NCI-H146 treated with DMSO at 0.1 percent for 48 hours (cell line): Measurements from ENCODE around the gene CNOT6L.
"Not testable (repeated sequence)": the region's sequence is repeated elsewhere in the genome, so short reads cannot be mapped to it uniquely, and the experiment has no call there.

ENCODE experiments used
- DNase-seq: peaks from one replicate; lab custom pipeline; 2025; ENCODE audit not compliant: unreplicated experiment; lab: John Stamatoyannopoulos, UW

Gene CNOT6L

DNA sequence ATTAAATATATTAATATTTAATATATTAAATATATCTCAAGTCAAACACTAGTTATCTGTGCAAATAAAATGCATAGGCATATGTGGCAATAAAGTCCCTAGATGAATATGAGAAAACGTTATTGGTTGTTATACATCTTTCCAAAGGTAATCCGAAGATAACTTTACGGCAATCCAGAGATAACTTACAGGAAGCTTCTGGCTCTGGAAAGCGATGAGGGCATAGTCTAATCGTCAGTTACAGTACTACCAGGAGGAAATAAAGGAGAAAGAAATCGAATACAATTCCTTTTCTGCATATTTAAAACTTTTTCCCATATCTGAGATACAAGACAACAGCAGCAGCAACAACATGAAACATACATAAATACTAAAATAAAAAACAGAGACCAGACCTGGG lies 35.3 kb downstream of the CNOT6L start:
- no peak for DNase-seq

- DNase-seq, result no peak
These were observed 36.9 kb downstream of the CNOT6L start for GRCh38 chr4:77782102-77782835.

DNA sequence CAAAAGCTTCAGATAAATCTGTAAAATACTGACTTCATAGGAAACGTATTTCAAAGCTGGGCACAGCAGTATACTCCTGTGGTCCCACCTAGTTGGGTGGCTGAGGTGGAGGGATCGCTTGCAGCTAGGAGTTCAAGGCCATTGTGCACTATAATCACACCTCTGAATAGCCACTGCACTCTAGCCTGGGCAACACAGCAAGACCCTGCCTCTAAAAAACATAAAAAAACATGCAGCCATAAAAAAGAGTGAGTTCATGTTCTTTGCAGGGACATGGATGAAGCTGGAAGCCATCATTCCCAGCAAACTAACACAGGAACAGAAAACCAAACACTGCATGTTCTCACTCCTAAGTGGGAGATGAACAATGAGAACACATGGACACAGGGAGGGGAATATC lies 38.4 kb downstream of the CNOT6L start:
- not testable (repeated sequence) for DNase-seq

- no peak for DNase-seq
These were observed 41.9 kb downstream of the CNOT6L start for GRCh38 chr4:77777135-77777807.

DNA sequence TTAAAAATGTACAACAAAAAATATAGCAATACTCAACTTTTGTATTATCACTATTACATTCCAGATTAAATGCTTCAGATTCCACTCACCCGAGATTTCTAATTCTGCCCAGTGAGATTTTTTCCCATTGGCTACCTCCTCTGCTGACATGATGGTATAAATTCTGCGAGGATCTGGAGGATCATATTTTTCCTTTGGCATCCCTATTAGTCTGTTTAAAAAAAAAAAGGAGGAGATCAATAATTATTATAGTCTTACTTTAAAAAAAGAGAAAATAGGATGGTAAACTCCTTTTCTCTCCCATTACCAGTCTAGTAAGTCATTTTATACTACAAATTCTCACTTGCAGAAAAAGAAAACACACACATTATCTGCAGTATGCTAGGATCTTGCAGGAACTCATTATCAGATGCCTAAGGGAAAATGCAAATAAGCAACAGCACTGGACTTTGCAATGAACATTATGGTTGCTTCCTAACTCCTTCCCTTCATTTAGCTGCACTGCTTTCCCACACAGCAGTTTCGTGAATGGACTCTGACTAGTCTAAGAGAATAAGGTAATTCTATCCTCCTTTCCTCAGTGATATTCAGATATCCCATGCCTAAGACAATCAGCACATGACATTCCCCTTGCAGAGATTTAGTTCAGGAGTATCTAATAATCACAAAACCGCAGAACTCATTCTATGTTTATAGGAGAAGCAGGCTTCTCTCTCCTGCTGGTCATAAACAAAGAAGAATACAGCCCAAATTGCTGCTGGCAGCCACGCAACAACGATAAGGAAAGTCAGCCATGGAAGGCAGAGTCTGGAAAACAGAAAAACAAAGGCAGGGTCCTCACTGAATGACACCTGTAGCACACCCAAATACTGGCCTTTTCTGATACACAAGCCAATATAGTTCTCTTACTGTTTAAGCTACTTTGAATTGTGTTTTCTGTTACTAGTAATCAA lies 42.7 kb downstream of the CNOT6L start:
- DNase-seq, result no peak

DNA sequence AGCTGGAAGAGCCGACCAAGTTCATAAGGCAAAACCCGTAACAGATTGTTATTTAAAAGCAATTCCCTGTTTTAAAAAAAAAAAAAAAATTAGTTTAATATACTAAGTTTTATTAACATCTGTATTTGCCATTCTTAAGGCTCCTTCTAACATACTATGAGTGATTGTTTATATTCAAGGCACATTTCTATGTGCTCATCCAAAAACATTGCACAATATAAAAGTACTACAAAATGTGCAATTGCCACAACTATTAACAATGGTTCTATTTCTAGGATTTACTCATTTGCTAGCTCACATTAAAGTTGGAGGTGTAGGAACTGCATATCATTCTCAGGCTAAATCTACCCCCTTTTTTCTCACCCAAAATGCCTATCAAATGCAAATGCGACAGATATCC lies 46.1 kb downstream of the CNOT6L start:
- DNase-seq, result no peak

DNA sequence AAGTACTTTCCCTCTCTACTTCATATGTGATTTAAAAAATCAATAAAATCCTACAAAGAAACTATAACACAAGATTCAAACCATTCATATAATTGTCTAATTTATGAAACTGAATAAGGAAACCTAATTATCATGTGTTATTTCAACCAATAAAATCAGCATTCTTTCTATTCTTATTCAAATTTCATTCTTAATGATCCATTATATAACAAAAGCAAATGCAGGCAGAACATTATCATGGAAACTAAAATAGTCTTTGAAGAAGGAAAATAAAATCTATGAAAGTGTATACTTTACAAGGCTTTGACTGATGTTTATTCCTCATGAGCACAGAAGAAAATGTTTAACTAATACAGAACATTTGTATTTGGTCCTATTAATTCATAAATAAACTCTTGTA lies 47.6 kb downstream of the CNOT6L start:
- DNase-seq, result no peak

DNA sequence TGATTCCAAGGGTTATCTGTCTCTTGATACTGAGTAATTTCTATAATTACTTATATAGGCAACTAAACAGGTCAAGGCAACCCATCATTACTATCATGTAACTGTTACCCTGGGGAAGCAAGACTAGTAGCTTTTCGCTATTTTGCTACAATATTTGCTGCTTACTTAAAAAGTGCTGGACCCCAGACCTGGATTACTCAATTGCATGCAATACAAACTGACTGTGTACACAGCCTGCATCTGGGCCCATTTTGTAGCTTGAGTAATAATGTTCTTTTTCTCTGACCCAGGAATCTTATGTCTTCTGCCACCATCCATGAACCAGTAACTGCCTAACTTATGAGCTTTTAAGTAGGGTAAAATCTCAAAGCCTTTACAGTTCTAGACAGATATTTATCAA lies 53.4 kb downstream of the CNOT6L start:
- no peak for DNase-seq

DNA sequence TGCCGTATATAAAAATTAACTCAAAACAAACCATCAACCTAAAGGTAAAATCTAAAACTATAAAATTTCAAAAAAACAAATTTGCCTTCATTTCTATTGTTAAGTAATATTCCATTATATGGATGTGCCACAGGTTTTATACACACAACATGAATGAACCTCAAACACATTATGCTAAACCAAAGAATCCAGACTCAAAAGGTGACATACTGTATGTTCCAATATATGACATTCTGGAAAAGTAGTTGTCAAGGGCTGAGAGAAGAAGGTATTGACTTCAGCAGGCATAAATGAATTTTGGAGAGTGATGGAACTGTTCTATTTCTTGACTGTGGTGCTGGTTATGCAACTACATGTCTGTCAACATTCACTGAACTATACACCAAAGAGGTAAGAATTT lies 56.6 kb downstream of the CNOT6L start:
- DNase-seq, result no peak

DNA sequence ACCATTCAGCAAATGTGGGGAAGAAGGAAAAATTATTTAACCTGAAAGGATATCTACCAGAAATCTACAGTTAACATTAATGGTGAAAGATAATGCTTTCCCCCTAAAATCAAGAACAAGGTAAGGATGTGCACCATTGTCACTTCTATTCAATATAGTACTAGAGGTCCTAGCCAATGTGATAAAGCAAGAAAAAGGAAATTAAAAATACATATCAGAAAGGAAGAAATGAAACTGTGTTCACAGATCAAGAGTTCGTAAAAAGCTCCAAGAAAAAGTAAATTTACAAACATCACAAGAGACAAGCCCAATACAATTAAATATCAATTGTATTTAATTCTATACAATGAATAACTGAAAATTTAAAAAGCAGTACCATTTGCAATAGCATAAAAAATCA lies 57.6 kb downstream of the CNOT6L start:
- DNase-seq, result no peak

DNA sequence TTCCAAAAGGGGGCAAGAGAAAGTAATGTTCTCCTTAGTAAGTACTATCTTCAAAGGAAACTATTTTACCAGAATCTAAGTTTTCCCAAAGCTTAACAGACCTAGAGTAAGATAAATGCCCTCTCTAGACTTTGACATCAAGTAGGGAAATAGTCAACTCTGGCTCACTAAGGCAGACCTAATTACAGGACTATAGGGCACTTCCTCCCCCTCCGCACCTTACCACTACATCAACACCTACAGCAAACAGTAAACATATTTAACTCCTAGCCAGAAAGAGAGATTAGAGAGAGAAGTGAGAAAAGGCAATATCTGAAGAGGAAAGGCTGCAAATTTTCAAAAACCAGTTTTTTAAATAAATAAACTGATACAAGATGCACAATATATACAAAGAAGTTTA lies 60.4 kb downstream of the CNOT6L start:
- no peak for DNase-seq

- no peak for DNase-seq
These were observed 67.4 kb downstream of the CNOT6L start for GRCh38 chr4:77751764-77752163.

GRCh38 chr4:77745792-77746191 lies 73.4 kb downstream of the CNOT6L start:
- DNase-seq, result no peak

DNA sequence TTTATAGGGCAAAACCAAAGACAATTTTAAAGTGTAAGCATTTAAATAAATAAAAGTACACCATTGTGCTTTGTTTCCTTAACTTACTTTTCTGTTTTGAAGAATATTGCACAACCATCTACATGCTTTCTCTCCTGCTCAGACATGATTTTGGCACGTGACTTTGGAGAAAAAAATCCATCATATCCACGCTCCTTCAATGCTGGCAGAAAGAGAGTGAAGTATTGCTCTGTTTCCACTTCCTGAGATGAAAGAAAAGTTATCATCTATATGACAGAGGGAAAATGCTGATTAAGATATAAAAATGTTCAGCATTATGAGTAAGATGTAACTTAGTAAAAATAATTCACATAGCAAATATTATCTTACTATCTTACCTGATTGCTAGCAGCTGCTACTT lies 77.1 kb downstream of the CNOT6L start:
- no peak for DNase-seq

DNA sequence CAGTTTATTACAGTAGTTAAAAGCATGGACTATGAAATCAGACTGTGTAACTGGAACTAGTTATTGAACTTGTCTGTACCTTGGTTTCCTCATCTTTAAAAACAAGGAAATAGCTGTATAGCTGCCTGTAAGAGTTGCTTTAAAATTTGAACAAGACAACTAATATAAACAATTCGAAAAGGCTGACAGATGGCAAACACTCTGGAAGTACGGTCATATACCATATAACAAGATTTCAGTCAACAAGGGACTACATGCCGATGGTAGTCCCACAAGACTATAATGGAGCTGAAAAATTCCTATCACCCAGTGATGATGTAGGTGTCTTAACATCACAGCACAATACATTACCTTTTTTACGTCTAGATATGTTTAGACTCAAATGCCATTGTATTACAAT lies 78.7 kb downstream of the CNOT6L start:
- no peak for DNase-seq

DNA sequence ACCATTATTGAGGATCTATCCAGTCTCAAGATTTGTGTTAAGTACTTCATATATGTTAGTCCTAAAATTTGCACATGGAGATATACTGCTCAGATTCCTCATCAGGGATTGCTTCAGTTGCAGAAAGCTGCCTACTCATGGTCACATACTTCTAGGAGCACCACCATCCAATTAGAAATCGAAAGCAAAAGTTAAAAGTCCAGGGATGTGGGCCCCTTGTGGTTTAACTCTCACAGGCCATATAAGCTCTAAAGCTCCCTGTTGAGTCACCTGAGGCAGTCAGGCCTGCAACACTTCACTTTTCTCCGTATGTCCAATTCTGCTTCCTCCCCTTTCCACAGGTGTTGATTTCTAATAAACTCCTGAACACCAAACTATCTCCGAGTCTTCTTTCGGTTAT lies 84.2 kb downstream of the CNOT6L start:
- no peak for DNase-seq

GRCh38 chr4:77731656-77732055 lies 87.5 kb downstream of the CNOT6L start:
- no peak for DNase-seq

GRCh38 chr4:77728420-77728819 lies 90.7 kb downstream of the CNOT6L start:
- DNase-seq, result no peak

DNA sequence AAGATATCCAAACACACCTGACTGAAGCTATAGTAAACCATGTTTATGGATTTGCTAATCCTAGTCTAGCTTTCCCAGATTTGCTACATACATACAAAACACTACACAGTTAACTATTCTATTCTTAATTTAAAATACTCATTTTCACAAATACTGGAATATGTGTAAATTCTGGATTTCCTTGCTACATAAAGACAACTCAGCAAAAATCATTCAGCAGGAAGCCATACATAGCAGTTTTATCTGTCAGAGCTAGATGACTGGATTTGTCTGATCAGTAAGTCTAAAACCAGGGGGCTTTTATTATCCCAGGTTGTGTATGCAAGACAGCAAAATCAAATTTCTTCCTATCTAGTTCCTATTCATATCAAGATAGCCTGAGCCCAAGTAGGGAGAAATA lies 98.1 kb downstream of the CNOT6L start:
- no peak for DNase-seq

DNA sequence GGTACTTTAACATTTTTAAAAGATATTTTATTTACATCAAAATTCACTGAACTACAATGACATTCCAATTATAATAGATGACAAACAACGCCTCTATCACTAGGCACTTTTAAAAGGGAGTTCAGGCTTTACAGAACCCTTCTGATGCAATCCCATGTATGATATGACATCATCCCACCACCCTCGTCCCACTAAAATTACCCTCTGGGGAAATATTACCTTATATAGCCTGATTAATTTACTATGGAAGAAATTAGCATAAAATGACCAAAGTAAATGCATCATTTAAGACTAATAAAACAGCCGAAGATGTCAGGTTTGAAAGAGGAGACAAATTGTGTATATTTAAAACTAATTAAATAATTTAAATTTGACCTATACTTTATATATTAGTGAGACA lies 100.7 kb downstream of the CNOT6L start:
- DNase-seq, result not testable (repeated sequence)

DNA sequence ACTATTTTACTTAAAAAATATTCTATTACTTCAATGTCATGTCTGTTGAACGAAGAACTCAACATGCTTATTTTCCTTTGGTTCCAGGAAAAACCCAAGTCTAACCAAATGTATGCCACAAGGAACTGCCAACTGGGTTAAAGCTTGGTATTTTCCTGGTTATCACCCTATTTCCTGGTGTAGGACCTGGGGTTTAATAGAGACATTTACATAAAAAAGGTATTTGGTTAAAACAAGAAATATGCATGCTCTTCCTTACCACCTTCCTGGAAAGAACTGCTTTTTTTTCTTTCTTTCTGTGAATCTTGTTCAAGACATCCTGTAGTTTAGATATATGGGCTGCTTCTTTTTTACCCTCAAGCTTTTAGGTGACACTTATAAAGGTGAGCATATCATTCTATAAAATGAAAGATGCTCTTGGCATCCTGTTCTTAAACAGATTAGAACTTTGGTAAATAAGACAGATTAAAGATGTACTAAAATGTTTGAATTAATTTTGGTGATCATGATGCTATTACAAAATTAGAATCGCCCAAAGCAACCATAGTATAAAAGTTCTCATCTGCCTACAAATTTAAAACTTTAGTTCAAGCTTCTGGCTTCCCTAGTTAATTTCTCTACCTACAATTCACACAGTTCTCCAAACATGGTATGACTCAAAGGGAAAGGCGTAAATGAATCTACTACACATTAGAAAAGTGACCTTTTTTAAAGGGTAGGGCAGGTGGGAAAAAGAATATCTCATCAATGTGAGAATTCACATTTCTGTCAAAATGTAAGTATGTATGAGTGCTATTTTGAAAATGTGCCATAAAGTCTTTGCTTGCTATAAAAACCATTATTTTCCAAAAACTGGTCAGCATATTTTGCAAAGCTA lies 103.5 kb downstream of the CNOT6L start:
- DNase-seq, result no peak
